GM21381 (cell line): ENCODE measurements around the gene CFAP45.

Source experiments
- ATAC-seq: cut with Tn5 transposase; IDR thresholded peaks from one replicate; pipeline ENCODE4 v1.9.1; 2021; ENCODE audit warnings: mild to moderate bottlenecking, moderate library complexity; ENCODE audit not compliant: unreplicated experiment

Gene CFAP45

GRCh38 chr1:159937054-159937750 lies 37.2 kb upstream of the CFAP45 start:
- ATAC-seq = no peak

GRCh38 chr1:159936273-159936904 lies 36.4 kb upstream of the CFAP45 start:
- no peak for ATAC-seq

GRCh38 chr1:159935719-159936272 lies 35.8 kb upstream of the CFAP45 start:
- ATAC-seq = no peak

GRCh38 chr1:159935305-159935704 lies 35.3 kb upstream of the CFAP45 start:
- ATAC-seq = no peak

- no peak for ATAC-seq
These were observed 34.4 kb upstream of the CFAP45 start for GRCh38 chr1:159934136-159935039.

GRCh38 chr1:159933347-159933746 lies 33.4 kb upstream of the CFAP45 start:
- ATAC-seq = no peak

- no peak for ATAC-seq
These were observed 32.6 kb upstream of the CFAP45 start for GRCh38 chr1:159932296-159933285.

- no peak for ATAC-seq
These were observed 31.8 kb upstream of the CFAP45 start for GRCh38 chr1:159931795-159932173.

GRCh38 chr1:159931101-159931794 lies 31.3 kb upstream of the CFAP45 start:
- ATAC-seq = no peak

GRCh38 chr1:159930634-159931033 lies 30.7 kb upstream of the CFAP45 start:
- ATAC-seq = no peak

GRCh38 chr1:159930216-159930615 lies 30.3 kb upstream of the CFAP45 start:
- ATAC-seq = no peak

- ATAC-seq = no peak
These were observed 29.4 kb upstream of the CFAP45 start for GRCh38 chr1:159929155-159930051.

- ATAC-seq = no peak
These were observed 28.6 kb upstream of the CFAP45 start for GRCh38 chr1:159928491-159929050.

GRCh38 chr1:159927849-159928431 lies 28.0 kb upstream of the CFAP45 start:
- no peak for ATAC-seq

GRCh38 chr1:159927211-159927848 lies 27.4 kb upstream of the CFAP45 start:
- no peak for ATAC-seq

GRCh38 chr1:159925719-159926078 lies 25.7 kb upstream of the CFAP45 start:
- ATAC-seq = no peak
